Measurements from ENCODE around the gene MROH8. TPM values are rescaled to one million over a fixed set of nuclear protein-coding genes. Genes with fewer than 3 reads are reported as not detected.

MROH8 gene
- total and polyA plus RNA-seq, 2 of the 13 experiments (the other 11 are each of a cell fraction or from before 2014, with no cell fraction given): 2.6 to 5.5 TPM

DNA sequence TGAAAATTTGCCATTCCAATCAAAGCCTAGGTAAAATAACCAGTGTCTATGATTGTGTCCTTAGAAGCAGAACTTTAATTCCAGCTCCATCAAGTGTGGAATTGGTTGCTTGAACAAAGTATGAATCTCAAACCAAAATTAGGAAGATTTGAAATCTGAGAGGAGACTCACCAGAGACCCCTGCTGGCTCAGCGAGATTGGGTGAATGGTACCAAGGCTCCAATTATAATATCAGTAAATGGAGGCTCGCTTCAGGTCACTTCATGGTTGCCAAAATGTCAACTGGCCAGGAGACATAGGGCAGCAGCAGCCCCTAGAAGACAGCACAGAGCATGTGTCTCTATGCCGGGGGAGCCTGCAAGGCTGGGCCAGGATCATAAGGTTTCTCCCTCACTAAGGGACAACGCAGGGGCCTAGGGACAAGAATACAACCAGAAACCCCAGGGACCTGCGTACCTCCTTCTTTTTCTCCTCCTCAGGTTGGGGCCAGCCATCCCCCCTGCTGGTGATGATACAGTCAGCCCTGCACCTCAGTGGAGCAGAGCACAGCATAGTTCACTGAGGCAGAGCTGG is 97.5 kb downstream of the MROH8 start (continued):
- TF ChIP-seq PHF21A (CRISPR knock-in tag; IDR thresholded peaks at IDR 0.05) (peak; percentile 18; the same call in 1 of the 2 replicates), SMC3 (IDR thresholded peaks at IDR 0.05; ENCODE audit: low read length) (peak; percentile 45; the same call in 1 of the 2 replicates)

GRCh38 chr20:37077009-37077408 is 102.3 kb downstream of the MROH8 start:
- BruUV-seq (replicated peaks): TSS peak; percentile 11
- no peaks in the 10 kb centered on the region for H3K9me3 ChIP-seq (ENCODE audit: low read length)
- FAIRE-seq (no peak), ATAC-seq (no peak), DNase-seq (ENCODE audit: low spot score) (no peak)
- ChIA-PET CTCF (ENCODE audit: low intra/inter-chr PET ratio, low total read pairs) (no interaction called here), POLR2A (interaction anchor here (1.2 to 1.5 kb wide), 2 partner anchors 19 to 102 kb away, joined by 3 to 4 read pairs; partner anchors contain the start of genes MROH8, RBL1 and RPN2)
- H2AFZ ChIP-seq (ENCODE audit: low read length): no peak overlapping the region
- intact Hi-C loops (cut with micrococcal nuclease; ENCODE audit: unreplicated experiment) (no loop called here), in situ Hi-C loops (cut with HindIII; ENCODE audit: extremely low pct_ligation_motif_present, low pct_unique_long_range_greater_than_20kb) (no loop called here)
- no peaks in the 10 kb centered on the region for H4K20me1 ChIP-seq (ENCODE audit: insufficient read depth, low read length)
- TF ChIP-seq BHLHE40 (IDR thresholded peaks at IDR 0.05; ENCODE audit: low read length): no peak
- TF ChIP-seq CENPT (CRISPR knock-in tag; IDR thresholded peaks at IDR 0.05; ENCODE audit: low read depth): no peak
- TF ChIP-seq SCMH1 (CRISPR knock-in tag; IDR thresholded peaks at IDR 0.05; ENCODE audit: borderline replicate concordance): no peak
- no peak for TF ChIP-seq SUZ12 (IDR thresholded peaks at IDR 0.05; ENCODE audit: low read depth, low read length)
- TF ChIP-seq ZFY (CRISPR knock-in tag; IDR thresholded peaks at IDR 0.05): no peak
- TF ChIP-seq, protein P1, sequence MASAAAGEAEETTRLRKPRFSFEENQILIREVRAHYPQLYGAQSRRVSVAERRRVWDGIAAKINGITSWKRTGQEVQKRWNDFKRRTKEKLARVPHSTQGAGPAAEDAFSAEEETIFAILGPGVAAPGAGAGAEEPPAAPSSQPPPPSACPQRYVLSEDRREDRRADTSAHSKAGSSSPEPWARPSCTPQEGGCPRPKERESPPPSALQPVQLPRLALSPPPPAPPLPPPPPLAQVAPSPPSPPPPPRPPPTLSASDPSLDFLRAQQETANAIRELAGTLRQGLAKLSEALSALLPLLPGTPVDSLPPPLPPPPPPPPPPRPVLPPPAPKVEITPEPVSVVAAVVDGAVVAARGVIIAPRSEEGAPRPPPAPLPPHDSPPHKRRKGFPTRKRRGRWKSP (CRISPR knock-in tag; IDR thresholded peaks at IDR 0.05): no peak
- no peak for TF ChIP-seq NFE2L1 (CRISPR knock-in tag; IDR thresholded peaks at IDR 0.05; ENCODE audit: borderline replicate concordance)
- TF ChIP-seq FUBP1 (CRISPR knock-in tag; IDR thresholded peaks at IDR 0.05; ENCODE audit: borderline replicate concordance): no peak
- TF ChIP-seq REXO4 (CRISPR knock-in tag; IDR thresholded peaks at IDR 0.05; ENCODE audit: borderline replicate concordance): no peak
- TF ChIP-seq, protein P2, sequence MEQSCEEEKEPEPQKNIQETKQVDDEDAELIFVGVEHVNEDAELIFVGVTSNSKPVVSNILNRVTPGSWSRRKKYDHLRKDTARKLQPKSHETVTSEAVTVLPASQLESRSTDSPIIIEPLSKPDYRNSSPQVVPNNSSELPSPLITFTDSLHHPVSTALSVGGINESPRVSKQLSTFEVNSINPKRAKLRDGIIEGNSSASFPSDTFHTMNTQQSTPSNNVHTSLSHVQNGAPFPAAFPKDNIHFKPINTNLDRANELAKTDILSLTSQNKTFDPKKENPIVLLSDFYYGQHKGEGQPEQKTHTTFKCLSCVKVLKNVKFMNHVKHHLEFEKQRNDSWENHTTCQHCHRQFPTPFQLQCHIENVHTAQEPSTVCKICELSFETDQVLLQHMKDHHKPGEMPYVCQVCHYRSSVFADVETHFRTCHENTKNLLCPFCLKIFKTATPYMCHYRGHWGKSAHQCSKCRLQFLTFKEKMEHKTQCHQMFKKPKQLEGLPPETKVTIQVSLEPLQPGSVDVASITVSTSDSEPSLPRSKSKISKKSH (CRISPR knock-in tag; IDR thresholded peaks at IDR 0.05; ENCODE audit: borderline replicate concordance): no peak
- 97% methylated on average over 8 of the region's 8 CpGs for WGBS (ENCODE audit: low lambda C conversion rate)
- no peaks in the 10 kb centered on the region for H3K4me1 ChIP-seq (ENCODE audit: insufficient read depth, low read length)
- H3K27ac ChIP-seq (ENCODE audit: extremely low read length, insufficient read depth, low read length): no peak overlapping the region
- peaks cover 13 to 41% of the 10 kb centered on the region in 2 experiments for H3K36me3 ChIP-seq (replicated peaks in 1 of 2; ENCODE audit: control insufficient read depth in 1 of 2, insufficient read depth in 2 of 2, low read length in 2 of 2)
- H3K4me2 ChIP-seq (ENCODE audit: low read depth, low read length): no peak overlapping the region
- H3K4me3 ChIP-seq (replicated peaks in 1 of 3; ENCODE audit: insufficient read depth in 1 of 3, low read depth in 2 of 3, low read length in 3 of 3): no peak overlapping the region
- peaks cover 22% of the 10 kb centered on the region for H3K79me2 ChIP-seq (ENCODE audit: insufficient read depth, low read length)
- H3K27me3 ChIP-seq (ENCODE audit: control insufficient read depth in 1 of 2, insufficient read depth in 2 of 2, low read length in 2 of 2): no peaks in the 10 kb centered on the region
- H3K9ac ChIP-seq (ENCODE audit: insufficient read depth, low read depth, low read length): no peak overlapping the region

All from HepG2 (cell line).